SK-N-SH (cell line): Measurements from ENCODE around the gene RB1.

Experiments
- CTCF ChIP-seq: fragments of 200-600 bp; sonication (generic); IDR thresholded peaks from 2 replicates; pipeline ENCODE4 v1.6.1; 2017; ENCODE audit warnings: antibody characterized with exemption, mild to moderate bottlenecking, moderate library complexity
- EP300 ChIP-seq, 2 experiments: IDR thresholded peaks; 2 replicates each; pipeline versions ENCODE4 v1.4.0 to v1.6.1; 2012; ENCODE audit warnings: borderline replicate concordance in 1 of 2, low read depth in 1 of 2, low read length in 1 of 2
- JUND ChIP-seq: IDR thresholded peaks from 2 replicates; pipeline ENCODE4 v1.4.0; 2012
- MAX ChIP-seq: IDR thresholded peaks from 2 replicates; pipeline ENCODE4 v1.4.0; 2012; ENCODE audit warnings: low read depth
- PBX3 ChIP-seq: IDR thresholded peaks from 2 replicates; pipeline ENCODE4; 2012
- POLR2AphosphoS5 ChIP-seq: IDR thresholded peaks from 2 replicates; pipeline ENCODE4 v1.6.1; 2012; ENCODE audit warnings: low read depth, low read length
- RAD21 ChIP-seq: IDR thresholded peaks from 2 replicates; pipeline ENCODE4 v1.6.1; 2012; ENCODE audit warnings: mild to moderate bottlenecking, low read length
- SMC3 ChIP-seq: IDR thresholded peaks from 2 replicates; pipeline ENCODE4 v1.6.1; 2012; ENCODE audit warnings: low read depth, low read length, improper control_type of control experiment
- YY1 ChIP-seq: IDR thresholded peaks from 2 replicates; pipeline ENCODE4 v1.4.0; 2012; ENCODE audit warnings: low read depth, mild to moderate bottlenecking
- TF ChIP-seq, protein P1 (sequence below): IDR thresholded peaks from 2 replicates; pipeline ENCODE4 v1.4.0; 2012; ENCODE audit warnings: low read depth, borderline replicate concordance

DNA sequence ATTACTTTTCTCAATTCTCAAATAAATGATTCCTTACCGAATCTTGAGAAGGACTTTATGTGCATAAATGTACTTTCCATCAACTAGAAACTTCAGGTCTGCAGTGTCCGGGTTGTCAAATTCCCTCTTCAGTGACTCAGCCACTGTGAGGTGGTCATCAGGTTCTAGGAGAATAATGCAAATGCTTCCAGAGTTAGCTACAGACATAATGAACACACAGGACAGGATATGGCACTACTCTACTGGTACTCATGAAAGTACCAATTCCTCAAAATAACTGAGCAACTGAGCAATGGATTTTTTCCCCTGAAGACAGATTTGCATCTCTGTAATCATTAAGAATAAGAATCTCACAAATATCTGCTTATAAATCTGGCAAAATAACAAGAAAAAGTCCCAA lies 198.2 kb downstream of the RB1 start:
- TF ChIP-seq JUND (no peak), EP300 (IDR thresholded peaks at IDR 0.05; ENCODE audit: borderline replicate concordance in 1 of 2, low read depth in 1 of 2, low read length in 1 of 2) (no peak), CTCF (no peak), SMC3 (no peak), PBX3 (no peak), POLR2AphosphoS5 (no peak), MAX (no peak), RAD21 (no peak), YY1 (no peak)
- TF ChIP-seq, protein P1, sequence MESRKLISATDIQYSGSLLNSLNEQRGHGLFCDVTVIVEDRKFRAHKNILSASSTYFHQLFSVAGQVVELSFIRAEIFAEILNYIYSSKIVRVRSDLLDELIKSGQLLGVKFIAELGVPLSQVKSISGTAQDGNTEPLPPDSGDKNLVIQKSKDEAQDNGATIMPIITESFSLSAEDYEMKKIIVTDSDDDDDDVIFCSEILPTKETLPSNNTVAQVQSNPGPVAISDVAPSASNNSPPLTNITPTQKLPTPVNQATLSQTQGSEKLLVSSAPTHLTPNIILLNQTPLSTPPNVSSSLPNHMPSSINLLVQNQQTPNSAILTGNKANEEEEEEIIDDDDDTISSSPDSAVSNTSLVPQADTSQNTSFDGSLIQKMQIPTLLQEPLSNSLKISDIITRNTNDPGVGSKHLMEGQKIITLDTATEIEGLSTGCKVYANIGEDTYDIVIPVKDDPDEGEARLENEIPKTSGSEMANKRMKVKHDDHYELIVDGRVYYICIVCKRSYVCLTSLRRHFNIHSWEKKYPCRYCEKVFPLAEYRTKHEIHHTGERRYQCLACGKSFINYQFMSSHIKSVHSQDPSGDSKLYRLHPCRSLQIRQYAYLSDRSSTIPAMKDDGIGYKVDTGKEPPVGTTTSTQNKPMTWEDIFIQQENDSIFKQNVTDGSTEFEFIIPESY: no peak
